Measurements from ENCODE around the gene PLXNA2. TPM values are rescaled to one million over a fixed set of nuclear protein-coding genes. Genes with fewer than 3 reads are reported as not detected.

PLXNA2 gene
- total RNA-seq, 8 experiments from 2014 or later = 14.3 to 50.5 (median 34.1) TPM

- in situ Hi-C loops (cut with MboI; ENCODE audit: low pct_unique_long_range_greater_than_20kb in 2 of 9, low sequenced_read_pairs in 9 of 9, unreplicated experiment in 9 of 9) = loop anchor here in 1 of 9 experiments (25.0 kb wide), 1 partner anchor 135 kb away; the partner anchor contains the start of gene PLXNA2
- Histone ChIP-seq H3K4me3 (no peak overlapping the region), H3K27ac (peak overlapping the region; percentile 52 to 68), H3K4me1 (replicated peaks in 1 of 2) (peaks cover 72 to 73% of the 10 kb centered on the region in 2 donors)
- whole genome bisulfite sequencing, 10 experiments = 0 to 80% (median 40%) methylated on average over 1 to 9 of the region's 11 CpGs; no CpG with 5 or more reads in 1 of the 10 experiments
- peak in 6 of 8 experiments; percentile 8 to 81 (median 17) for ATAC-seq (replicated peaks in 6 of 8)
These were observed 142.3 kb downstream of the PLXNA2 start for GRCh38 chr1:208101661-208102431.

- in situ Hi-C loops (cut with MboI; ENCODE audit: low pct_unique_long_range_greater_than_20kb in 2 of 9, low sequenced_read_pairs in 9 of 9, unreplicated experiment in 9 of 9) = loop anchor here in 1 of 9 experiments (25.0 kb wide), 1 partner anchor 136 kb away; the partner anchor contains the start of gene PLXNA2
- H3K4me1 ChIP-seq (replicated peaks in 1 of 2) = peaks cover 63 to 64% of the 10 kb centered on the region in 2 donors
- ATAC-seq (replicated peaks in 6 of 8) = peak in 5 of 8 experiments; percentile 77 to 89 (median 87)
- 0 to 100% (median 0%) methylated on average over 1 to 4 of the region's 5 CpGs; no CpG with 5 or more reads in 5 of the 10 experiments for WGBS, 10 experiments
- peak overlapping the region in 1 of 5 donors; percentile 13 for H3K4me3 ChIP-seq
- peak overlapping the region; percentile 52 to 68 for H3K27ac ChIP-seq
These were observed 143.3 kb downstream of the PLXNA2 start for GRCh38 chr1:208100906-208101305.

- H3K4me1 ChIP-seq (replicated peaks in 1 of 2) = peaks cover 55 to 56% of the 10 kb centered on the region in 2 donors
- in situ Hi-C loops (cut with MboI; ENCODE audit: low pct_unique_long_range_greater_than_20kb in 2 of 9, low sequenced_read_pairs in 9 of 9, unreplicated experiment in 9 of 9) = loop anchor here in 1 of 9 experiments (25.0 kb wide), 1 partner anchor 137 kb away; the partner anchor contains the start of gene PLXNA2
- H3K4me3 ChIP-seq = no peak overlapping the region
- H3K27ac ChIP-seq = no peak overlapping the region
- 0 to 84% (median 70%) methylated on average over 1 to 4 of the region's 4 CpGs; no CpG with 5 or more reads in 1 of the 10 experiments for WGBS, 10 experiments
- no peak for ATAC-seq (replicated peaks in 6 of 8)
These were observed 144.1 kb downstream of the PLXNA2 start for GRCh38 chr1:208100106-208100505.

- 43 to 80% (median 55%) methylated on average over 2 to 7 of the region's 7 CpGs; no CpG with 5 or more reads in 5 of the 10 experiments for WGBS, 10 experiments
- Histone ChIP-seq H3K4me1 (replicated peaks in 1 of 2) (peaks cover 59 to 64% of the 10 kb centered on the region in 2 donors), H3K4me3 (no peak overlapping the region), H3K27ac (peak overlapping the region in 1 of 2 donors; percentile 6)
- in situ Hi-C loops (cut with MboI; ENCODE audit: low pct_unique_long_range_greater_than_20kb in 2 of 9, low sequenced_read_pairs in 9 of 9, unreplicated experiment in 9 of 9) = loop anchor here in 1 of 9 experiments (25.0 kb wide), 1 partner anchor 139 kb away; the partner anchor contains the start of gene PLXNA2
- peak in 1 of 8 experiments; percentile 31 for ATAC-seq (replicated peaks in 6 of 8)
These were observed 145.4 kb downstream of the PLXNA2 start for GRCh38 chr1:208098773-208099172.

- 40 to 100% (median 75%) methylated on average over 1 to 4 of the region's 4 CpGs for WGBS, 10 experiments
- H3K4me3 ChIP-seq = no peak overlapping the region
- H3K27ac ChIP-seq = no peak overlapping the region
- in situ Hi-C loops (cut with MboI; ENCODE audit: low pct_unique_long_range_greater_than_20kb in 2 of 9, low sequenced_read_pairs in 9 of 9, unreplicated experiment in 9 of 9) = loop anchor here in 1 of 9 experiments (25.0 kb wide), 1 partner anchor 143 kb away; the partner anchor contains the start of gene PLXNA2
- peak; percentile 27 to 85 (median 74) for ATAC-seq (replicated peaks in 6 of 8)
- H3K4me1 ChIP-seq (replicated peaks in 1 of 2) = peaks cover 20 to 32% of the 10 kb centered on the region in 2 donors
These were observed 150.1 kb downstream of the PLXNA2 start for GRCh38 chr1:208093754-208094719.

- Histone ChIP-seq H3K27ac (no peak overlapping the region), H3K4me1 (replicated peaks in 1 of 2) (peaks cover 17 to 32% of the 10 kb centered on the region in 2 donors), H3K4me3 (no peak overlapping the region)
- 81 to 100% (median 94%) methylated on average over 1 to 3 of the region's 3 CpGs for WGBS, 10 experiments
- in situ Hi-C loops (cut with MboI; ENCODE audit: low pct_unique_long_range_greater_than_20kb in 2 of 9, low sequenced_read_pairs in 9 of 9, unreplicated experiment in 9 of 9) = loop anchor here in 1 of 9 experiments (25.0 kb wide), 1 partner anchor 144 kb away; the partner anchor contains the start of gene PLXNA2
- ATAC-seq (replicated peaks in 6 of 8) = no peak
These were observed 151.1 kb downstream of the PLXNA2 start for GRCh38 chr1:208093046-208093445.

GRCh38 chr1:208090388-208091301 lies 153.5 kb downstream of the PLXNA2 start:
- in situ Hi-C loops (cut with MboI; ENCODE audit: low pct_unique_long_range_greater_than_20kb in 2 of 9, low sequenced_read_pairs in 9 of 9, unreplicated experiment in 9 of 9) = loop anchor here in 1 of 9 experiments (25.0 kb wide), 1 partner anchor 147 kb away; the partner anchor contains the start of gene PLXNA2
- Histone ChIP-seq H3K4me3 (no peak overlapping the region), H3K27ac (no peak overlapping the region), H3K4me1 (replicated peaks in 1 of 2) (peaks cover 33 to 45% of the 10 kb centered on the region in 2 donors)
- WGBS, 10 experiments = 20 to 100% (median 83%) methylated on average over 1 to 9 of the region's 9 CpGs; no CpG with 5 or more reads in 2 of the 10 experiments
- peak in 3 of 8 experiments; percentile 33 to 55 (median 48) for ATAC-seq (replicated peaks in 6 of 8)

- H3K4me1 ChIP-seq (replicated peaks in 1 of 2) = peaks cover 41 to 50% of the 10 kb centered on the region in 2 donors
- no peak overlapping the region for H3K4me3 ChIP-seq
- ATAC-seq (replicated peaks in 6 of 8) = peak in 2 of 8 experiments; percentile 5 to 8
- H3K27ac ChIP-seq = no peak overlapping the region
- in situ Hi-C loops (cut with MboI; ENCODE audit: low pct_unique_long_range_greater_than_20kb in 2 of 9, low sequenced_read_pairs in 9 of 9, unreplicated experiment in 9 of 9) = loop anchor here in 1 of 9 experiments (25.0 kb wide), 1 partner anchor 147 kb away; the partner anchor contains the start of gene PLXNA2
- WGBS, 10 experiments = 22 to 100% (median 88%) methylated on average over 1 to 6 of the region's 6 CpGs; no CpG with 5 or more reads in 2 of the 10 experiments
These were observed 154.3 kb downstream of the PLXNA2 start for GRCh38 chr1:208089761-208090370.

- in situ Hi-C loops (cut with MboI; ENCODE audit: low pct_unique_long_range_greater_than_20kb in 2 of 9, low sequenced_read_pairs in 9 of 9, unreplicated experiment in 9 of 9) = loop anchor here in 1 of 9 experiments (25.0 kb wide), 1 partner anchor 148 kb away; the partner anchor contains the start of gene PLXNA2
- WGBS, 10 experiments = 0 to 93% (median 82%) methylated on average over 1 of the region's 1 CpG; no CpG with 5 or more reads in 2 of the 10 experiments
- Histone ChIP-seq H3K27ac (peak overlapping the region in 1 of 2 donors; percentile 11), H3K4me1 (replicated peaks in 1 of 2) (peaks cover 41 to 49% of the 10 kb centered on the region in 2 donors), H3K4me3 (no peak overlapping the region)
- no peak for ATAC-seq (replicated peaks in 6 of 8)
These were observed 155.0 kb downstream of the PLXNA2 start for GRCh38 chr1:208089149-208089548.

- peak in 5 of 8 experiments; percentile 62 to 87 (median 72) for ATAC-seq (replicated peaks in 6 of 8)
- in situ Hi-C loops (cut with MboI; ENCODE audit: low pct_unique_long_range_greater_than_20kb in 2 of 9, low sequenced_read_pairs in 9 of 9, unreplicated experiment in 9 of 9) = loop anchor here in 1 of 9 experiments (25.0 kb wide), 1 partner anchor 149 kb away; the partner anchor contains the start of gene PLXNA2
- peaks cover 45 to 51% of the 10 kb centered on the region in 2 donors for H3K4me1 ChIP-seq (replicated peaks in 1 of 2)
- H3K4me3 ChIP-seq = no peak overlapping the region
- peak overlapping the region; percentile 14 to 34 for H3K27ac ChIP-seq
- 58 to 100% (median 90%) methylated on average over 1 to 4 of the region's 4 CpGs; no CpG with 5 or more reads in 1 of the 10 experiments for WGBS, 10 experiments
These were observed 155.9 kb downstream of the PLXNA2 start for GRCh38 chr1:208088319-208088718.

All from motor neuron (in vitro differentiated cells).